PC-3 (cell line): ENCODE data around the gene RIN2.
A peak's percentile ranks its signal among the peaks of the same experiment; 100 is the strongest.

ENCODE experiments used
- EZH2phosphoT487 ChIP-seq: fragments of 300-600 bp; sonication (generic); IDR thresholded peaks from 2 replicates; pipeline ENCODE4 v1.6.1; 2018; ENCODE audit warnings: mild to moderate bottlenecking, antibody characterized with exemption, low read length, borderline replicate concordance
- TF ChIP-seq, protein P1 (sequence below): fragments of 300-600 bp; sonication (generic); conservative IDR thresholded peaks from 2 replicates; pipeline ENCODE4 v1.5.1; 2017; ENCODE audit warnings: antibody characterized with exemption, low read depth, mild to moderate bottlenecking, low read length

GRCh38 chr20:19756761-19757486 lies 1.1 kb upstream of the RIN2 start:
- TF ChIP-seq, protein P1, sequence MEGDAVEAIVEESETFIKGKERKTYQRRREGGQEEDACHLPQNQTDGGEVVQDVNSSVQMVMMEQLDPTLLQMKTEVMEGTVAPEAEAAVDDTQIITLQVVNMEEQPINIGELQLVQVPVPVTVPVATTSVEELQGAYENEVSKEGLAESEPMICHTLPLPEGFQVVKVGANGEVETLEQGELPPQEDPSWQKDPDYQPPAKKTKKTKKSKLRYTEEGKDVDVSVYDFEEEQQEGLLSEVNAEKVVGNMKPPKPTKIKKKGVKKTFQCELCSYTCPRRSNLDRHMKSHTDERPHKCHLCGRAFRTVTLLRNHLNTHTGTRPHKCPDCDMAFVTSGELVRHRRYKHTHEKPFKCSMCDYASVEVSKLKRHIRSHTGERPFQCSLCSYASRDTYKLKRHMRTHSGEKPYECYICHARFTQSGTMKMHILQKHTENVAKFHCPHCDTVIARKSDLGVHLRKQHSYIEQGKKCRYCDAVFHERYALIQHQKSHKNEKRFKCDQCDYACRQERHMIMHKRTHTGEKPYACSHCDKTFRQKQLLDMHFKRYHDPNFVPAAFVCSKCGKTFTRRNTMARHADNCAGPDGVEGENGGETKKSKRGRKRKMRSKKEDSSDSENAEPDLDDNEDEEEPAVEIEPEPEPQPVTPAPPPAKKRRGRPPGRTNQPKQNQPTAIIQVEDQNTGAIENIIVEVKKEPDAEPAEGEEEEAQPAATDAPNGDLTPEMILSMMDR = peak; percentile 36
- no peak for TF ChIP-seq EZH2phosphoT487
